CD4-positive, alpha-beta memory T cell (primary cell): Measurements from ENCODE around the gene POLD3. TPM values are rescaled to one million over a fixed set of nuclear protein-coding genes. Genes with fewer than 3 reads are reported as not detected.

Source experiments
- CTCF ChIA-PET: fragments of 350-600 bp; sonication (Branson Sonifier 250); formaldehyde crosslinking; loops from one replicate; lab custom pipeline; 2021; ENCODE audit warnings: inconsistent platforms; ENCODE audit not compliant: partially characterized antibody; lab: Charles Lee
- POLR2A ChIA-PET: fragments of 350-600 bp; sonication (Branson Sonifier 250); formaldehyde crosslinking; loops from one replicate; lab custom pipeline; 2021; ENCODE audit not compliant: partially characterized antibody; lab: Charles Lee
- DNase-seq, 5 donors: peaks; one replicate each; pipeline versions ENCODE4 v3.0.0 to v3.0.0-alpha.2; 2020 to 2022; ENCODE audit warnings: mixed read lengths in 1 of 5
- H3K27ac ChIP-seq: one replicate; pipeline ENCODE4 v1.7.0; 2013; ENCODE audit warnings: low read depth, low read length
- H3K27me3 ChIP-seq: 2 replicates; pipeline ENCODE4 v1.7.0; 2013; ENCODE audit warnings: mild to moderate bottlenecking, low read length, moderate library complexity; ENCODE audit not compliant: insufficient read depth
- H3K36me3 ChIP-seq: 2 replicates; pipeline ENCODE4 v1.7.0; 2013; ENCODE audit warnings: mild to moderate bottlenecking, low read length, moderate library complexity; ENCODE audit not compliant: insufficient read depth
- H3K4me1 ChIP-seq: 2 replicates; pipeline ENCODE4 v1.7.0; 2013; ENCODE audit warnings: mild to moderate bottlenecking, low read length, moderate library complexity; ENCODE audit not compliant: insufficient read depth
- H3K4me3 ChIP-seq, 2 donors: one replicate each; pipeline ENCODE4 v1.7.0; 2013; ENCODE audit warnings: low read length in 2 of 2, mild to moderate bottlenecking in 1 of 2
- H3K9me3 ChIP-seq, 2 donors: one replicate each; pipeline ENCODE4 v1.7.0; 2013; ENCODE audit warnings: low read length in 2 of 2, control low read depth in 1 of 2; ENCODE audit not compliant: control insufficient read depth in 1 of 2
- H3K27ac Mint-ChIP-seq, 7 donors: one replicate each; pipeline ENCODE4 v1.8.0; 2020 to 2021; ENCODE audit warnings: mixed read lengths in 7 of 7, mild to moderate bottlenecking in 6 of 7, inconsistent platforms in 3 of 7, moderate library complexity in 3 of 7
- H3K27me3 Mint-ChIP-seq, 2 donors: one replicate each; pipeline ENCODE4 v1.8.0; 2020 to 2021; ENCODE audit warnings: mixed read lengths in 2 of 2
- H3K36me3 Mint-ChIP-seq, 2 donors: one replicate each; pipeline ENCODE4 v1.8.0; 2020 to 2021; ENCODE audit warnings: mixed read lengths in 2 of 2, inconsistent platforms in 1 of 2, mild to moderate bottlenecking in 1 of 2
- H3K4me1 Mint-ChIP-seq, 4 donors: one replicate each; pipeline ENCODE4 v1.8.0; 2020 to 2021; ENCODE audit warnings: mixed read lengths in 4 of 4, mild to moderate bottlenecking in 1 of 4
- H3K4me3 Mint-ChIP-seq, 8 donors: one replicate each; pipeline ENCODE4 v1.8.0; 2020 to 2021; ENCODE audit warnings: mixed read lengths in 8 of 8, mild to moderate bottlenecking in 7 of 8, moderate library complexity in 6 of 8, inconsistent platforms in 3 of 8
- H3K9me3 Mint-ChIP-seq, 8 donors: one replicate each; pipeline ENCODE4 v1.8.0; 2020 to 2021; ENCODE audit warnings: mixed read lengths in 8 of 8, mild to moderate bottlenecking in 5 of 8, inconsistent platforms in 3 of 8, moderate library complexity in 1 of 8
- intact Hi-C: fragments of 100-400 bp; cut with micrococcal nuclease; formaldehyde crosslinking; loops from one replicate; pipeline ENCODE4 v1.15.1; 2023
- polyA plus RNA-seq, 2 donors: library from polyadenylated mRNA; unstranded; fragments of 300-500 nt; fragmentation: Illumina TruSeq; gene quantifications; one replicate each; pipeline ENCODE4 v1.2.3, GENCODE V29; 2021
- total RNA-seq, 2 experiments: library from RNA; stranded (reverse); gene quantifications; one replicate each; pipeline ENCODE4 v1.2.3, GENCODE V29; 2021

Gene POLD3
- total and polyA plus RNA-seq, 4 experiments from 2014 or later = 15.0 to 20.3 (median 16.9) TPM

- no peak overlapping the region for H3K4me3 ChIP-seq
- intact Hi-C loops = no loop called here
- H3K4me1 ChIP-seq = no peaks in the 10 kb centered on the region
- H3K27ac Mint-ChIP-seq = peak overlapping the region in 1 of 7 donors; percentile 7
- no peak overlapping the region for H3K27ac ChIP-seq
- no peaks in the 10 kb centered on the region for H3K9me3 ChIP-seq
- H3K27me3 ChIP-seq = no peaks in the 10 kb centered on the region
- ChIA-PET CTCF (interaction anchor here (1.4 kb wide), 1 partner anchor 12 kb away, joined by 3 read pairs; the partner anchor contains the start of gene POLD3), POLR2A (interaction anchor here (1.5 kb wide), 1 partner anchor 8 kb away, joined by 4 read pairs; no protein-coding TSS in a partner anchor)
- no peak for DNase-seq
- peaks cover 8 to 23% of the 10 kb centered on the region in 2 donors for H3K36me3 Mint-ChIP-seq
- H3K9me3 Mint-ChIP-seq = no peaks in the 10 kb centered on the region
- peaks cover 0 to 5% (median 1%) of the 10 kb centered on the region in 4 donors for H3K4me1 Mint-ChIP-seq
- H3K27me3 Mint-ChIP-seq = no peaks in the 10 kb centered on the region
- peaks cover 11% of the 10 kb centered on the region for H3K36me3 ChIP-seq
- H3K4me3 Mint-ChIP-seq = no peak overlapping the region
Observed at GRCh38 chr11:74604311-74604710, 11.9 kb downstream of the POLD3 start.

- Histone ChIP-seq H3K9me3 (no peaks in the 10 kb centered on the region), H3K4me1 (no peaks in the 10 kb centered on the region), H3K27ac (no peak overlapping the region), H3K27me3 (no peaks in the 10 kb centered on the region), H3K4me3 (no peak overlapping the region), H3K36me3 (peaks cover 11% of the 10 kb centered on the region)
- H3K9me3 Mint-ChIP-seq = no peaks in the 10 kb centered on the region
- no peak overlapping the region for H3K4me3 Mint-ChIP-seq
- ChIA-PET CTCF (interaction anchor here (1.4 kb wide), 1 partner anchor 13 kb away, joined by 3 read pairs; the partner anchor contains the start of gene POLD3), POLR2A (interaction anchor here (1.5 kb wide), 1 partner anchor 9 kb away, joined by 4 read pairs; no protein-coding TSS in a partner anchor)
- no peaks in the 10 kb centered on the region for H3K27me3 Mint-ChIP-seq
- H3K4me1 Mint-ChIP-seq = peaks cover 0 to 3% (median 1%) of the 10 kb centered on the region in 4 donors
- intact Hi-C loops = no loop called here
- H3K27ac Mint-ChIP-seq = peak overlapping the region in 2 of 7 donors; percentile 67 to 74
- H3K36me3 Mint-ChIP-seq = peaks cover 10 to 28% of the 10 kb centered on the region in 2 donors
- DNase-seq = no peak
Observed at GRCh38 chr11:74605403-74605802, 13.0 kb downstream of the POLD3 start.

GRCh38 chr11:74608431-74608830, 16.0 kb downstream of the POLD3 start:
- H3K27me3 ChIP-seq = no peaks in the 10 kb centered on the region
- CTCF ChIA-PET = no interaction called here
- Mint-ChIP-seq H3K9me3 (no peaks in the 10 kb centered on the region), H3K36me3 (peaks cover 26 to 36% of the 10 kb centered on the region in 2 donors), H3K27ac (peak overlapping the region in 1 of 7 donors; percentile 85), H3K4me3 (no peak overlapping the region), H3K4me1 (peaks cover 0 to 3% (median 1%) of the 10 kb centered on the region in 4 donors), H3K27me3 (no peaks in the 10 kb centered on the region)
- H3K4me3 ChIP-seq = no peak overlapping the region
- H3K4me1 ChIP-seq = no peaks in the 10 kb centered on the region
- POLR2A ChIA-PET = interaction anchor here (0.9 to 1.1 kb wide), 2 partner anchors 16 to 115 kb away, joined by 3 read pairs; partner anchors contain the start of genes LIPT2 and POLD3
- no peaks in the 10 kb centered on the region for H3K9me3 ChIP-seq
- peaks cover 14% of the 10 kb centered on the region for H3K36me3 ChIP-seq
- intact Hi-C loops = no loop called here
- no peak overlapping the region for H3K27ac ChIP-seq
- DNase-seq = no peak

DNA sequence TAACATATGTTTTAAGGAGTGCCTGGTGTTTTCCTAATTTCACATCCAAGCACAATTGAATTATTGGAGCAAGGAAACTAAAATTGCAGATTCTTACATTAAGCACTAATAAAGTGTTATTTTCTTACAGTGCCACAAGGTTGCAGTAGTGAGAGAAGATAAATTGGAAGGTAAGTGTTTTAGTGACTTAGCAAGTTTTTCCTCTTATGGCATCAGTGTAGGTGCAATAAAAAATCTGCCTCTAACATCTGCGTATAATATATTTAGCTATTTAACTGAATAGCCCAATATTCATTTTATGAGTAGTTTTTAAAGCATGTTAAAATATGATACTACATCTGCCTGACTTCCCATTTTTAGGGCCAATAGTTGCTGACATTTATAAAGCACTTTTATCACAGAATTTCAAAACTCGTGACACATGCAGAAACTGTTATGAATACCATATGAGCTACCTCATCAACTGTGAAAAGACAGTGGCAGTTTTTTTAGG, 19.0 kb downstream of the POLD3 start:
- CTCF ChIA-PET = no interaction called here
- peaks cover 24 to 26% of the 10 kb centered on the region in 2 donors for H3K36me3 Mint-ChIP-seq
- H3K4me1 ChIP-seq = no peaks in the 10 kb centered on the region
- peaks cover 0 to 3% (median 1%) of the 10 kb centered on the region in 4 donors for H3K4me1 Mint-ChIP-seq
- no peaks in the 10 kb centered on the region for H3K9me3 Mint-ChIP-seq
- peak in 1 of 5 donors; percentile 5 for DNase-seq
- no peak overlapping the region for H3K4me3 Mint-ChIP-seq
- no peaks in the 10 kb centered on the region for H3K27me3 ChIP-seq
- H3K36me3 ChIP-seq = peaks cover 16% of the 10 kb centered on the region
- POLR2A ChIA-PET = no interaction called here
- H3K9me3 ChIP-seq = no peaks in the 10 kb centered on the region
- H3K27me3 Mint-ChIP-seq = no peaks in the 10 kb centered on the region
- no peak overlapping the region for H3K27ac ChIP-seq
- no peak overlapping the region for H3K27ac Mint-ChIP-seq
- intact Hi-C loops = no loop called here
- H3K4me3 ChIP-seq = no peak overlapping the region

DNA sequence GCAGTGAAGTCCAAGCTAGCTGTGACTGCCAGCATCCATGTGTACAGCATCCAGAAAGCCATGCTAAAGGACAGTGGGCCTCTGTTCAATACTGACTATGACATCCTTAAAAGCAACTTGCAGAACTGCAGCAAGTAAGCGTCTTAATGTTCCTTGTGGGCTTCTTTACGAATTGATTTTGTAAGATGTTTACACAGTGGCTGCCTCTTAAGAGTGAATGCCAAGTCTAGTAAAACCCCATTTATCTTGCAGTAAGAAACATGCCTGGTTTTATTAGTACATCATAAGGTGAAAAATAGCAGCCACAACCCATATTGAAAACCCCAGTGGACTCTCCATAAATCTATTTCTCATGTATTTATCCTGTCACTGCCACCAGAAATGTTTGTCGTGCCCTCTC, 20.5 kb downstream of the POLD3 start:
- Mint-ChIP-seq H3K27me3 (no peaks in the 10 kb centered on the region), H3K27ac (no peak overlapping the region), H3K36me3 (peaks cover 33 to 34% of the 10 kb centered on the region in 2 donors), H3K4me1 (peaks cover 0 to 3% (median 1%) of the 10 kb centered on the region in 4 donors), H3K4me3 (no peak overlapping the region), H3K9me3 (no peaks in the 10 kb centered on the region)
- Histone ChIP-seq H3K9me3 (no peaks in the 10 kb centered on the region), H3K36me3 (peaks cover 20% of the 10 kb centered on the region), H3K4me3 (no peak overlapping the region), H3K27me3 (no peaks in the 10 kb centered on the region), H3K4me1 (no peaks in the 10 kb centered on the region), H3K27ac (no peak overlapping the region)
- no peak for DNase-seq
- intact Hi-C loops = no loop called here
- CTCF ChIA-PET = no interaction called here
- POLR2A ChIA-PET = no interaction called here

DNA sequence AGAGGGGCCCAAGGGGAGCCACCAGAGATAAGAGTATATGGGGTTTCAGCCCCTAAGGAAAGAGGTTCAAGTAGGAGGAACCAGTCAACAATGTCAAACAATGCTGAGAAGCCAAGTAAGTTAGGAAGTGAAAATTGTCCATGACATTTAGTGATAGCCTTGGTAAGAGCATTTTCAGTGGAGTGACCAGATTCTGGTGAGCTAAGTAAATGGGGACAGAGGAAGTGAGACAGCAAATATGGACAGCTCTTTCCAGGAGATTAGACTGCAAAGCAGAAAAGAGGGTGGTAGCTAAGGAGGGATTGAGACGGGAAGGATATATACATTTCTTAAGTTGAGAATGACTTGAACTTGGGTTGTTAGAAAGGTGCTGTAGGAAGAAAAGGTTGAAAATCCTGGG, 22.9 kb downstream of the POLD3 start:
- Histone ChIP-seq H3K4me1 (no peaks in the 10 kb centered on the region), H3K27me3 (no peaks in the 10 kb centered on the region), H3K27ac (no peak overlapping the region), H3K9me3 (no peaks in the 10 kb centered on the region), H3K36me3 (peaks cover 25% of the 10 kb centered on the region), H3K4me3 (no peak overlapping the region)
- no peaks in the 10 kb centered on the region for H3K9me3 Mint-ChIP-seq
- POLR2A ChIA-PET = no interaction called here
- CTCF ChIA-PET = interaction anchor here (1.3 kb wide), 1 partner anchor 86 kb away, joined by 3 read pairs; no protein-coding TSS in a partner anchor
- H3K4me1 Mint-ChIP-seq = peaks cover 0 to 3% (median 0%) of the 10 kb centered on the region in 4 donors
- H3K36me3 Mint-ChIP-seq = peaks cover 42 to 51% of the 10 kb centered on the region in 2 donors
- H3K27me3 Mint-ChIP-seq = no peaks in the 10 kb centered on the region
- H3K27ac Mint-ChIP-seq = no peak overlapping the region
- no peak overlapping the region for H3K4me3 Mint-ChIP-seq
- intact Hi-C loops = no loop called here
- no peak for DNase-seq

GRCh38 chr11:74615988-74616387, 23.6 kb downstream of the POLD3 start:
- peaks cover 46 to 56% of the 10 kb centered on the region in 2 donors for H3K36me3 Mint-ChIP-seq
- no peak overlapping the region for H3K4me3 Mint-ChIP-seq
- H3K27me3 Mint-ChIP-seq = no peaks in the 10 kb centered on the region
- intact Hi-C loops = no loop called here
- H3K4me1 Mint-ChIP-seq = peaks cover 0 to 3% (median 0%) of the 10 kb centered on the region in 4 donors
- ChIA-PET POLR2A (no interaction called here), CTCF (interaction anchor here (1.3 kb wide), 1 partner anchor 86 kb away, joined by 3 read pairs; no protein-coding TSS in a partner anchor)
- Histone ChIP-seq H3K36me3 (peaks cover 25% of the 10 kb centered on the region), H3K4me1 (no peaks in the 10 kb centered on the region), H3K27me3 (no peaks in the 10 kb centered on the region), H3K9me3 (no peaks in the 10 kb centered on the region), H3K4me3 (no peak overlapping the region), H3K27ac (no peak overlapping the region)
- DNase-seq = no peak
- H3K9me3 Mint-ChIP-seq = no peaks in the 10 kb centered on the region
- no peak overlapping the region for H3K27ac Mint-ChIP-seq
